NCI-H1417 (cell line): ENCODE measurements around the gene CLCN3.
"Not testable (repeated sequence)": the region's sequence is repeated elsewhere in the genome, so short reads cannot be mapped to it uniquely, and the experiment has no call there.

Experiments used
- DNase-seq, 3 experiments: peaks; one replicate each; lab custom pipeline; 2025; lab: John Stamatoyannopoulos, UW

CLCN3 gene

GRCh38 chr4:169655401-169655800 is 35.0 kb downstream of the CLCN3 start:
- DNase-seq = no peak

GRCh38 chr4:169657470-169658107 is 37.2 kb downstream of the CLCN3 start:
- DNase-seq = no peak

GRCh38 chr4:169658196-169658595 is 37.8 kb downstream of the CLCN3 start:
- peak in 1 of 3 experiments; percentile 40 for DNase-seq

GRCh38 chr4:169658975-169659715 is 38.8 kb downstream of the CLCN3 start:
- peak in 1 of 3 experiments; percentile 53 for DNase-seq

- peak; percentile 48 to 96 (median 78) for DNase-seq
Measured at GRCh38 chr4:169659716-169660670, 39.6 kb downstream of the CLCN3 start.

- peak in 1 of 3 experiments; percentile 37 for DNase-seq
Measured at GRCh38 chr4:169660929-169661328, 40.6 kb downstream of the CLCN3 start.

GRCh38 chr4:169661761-169662160 is 41.4 kb downstream of the CLCN3 start:
- peak in 1 of 3 experiments; percentile 38 for DNase-seq

- peak in 1 of 3 experiments; percentile 38 for DNase-seq
Measured at GRCh38 chr4:169662206-169662605, 41.8 kb downstream of the CLCN3 start.

GRCh38 chr4:169663402-169663801 is 43.0 kb downstream of the CLCN3 start:
- no peak for DNase-seq

- DNase-seq = no peak
Measured at GRCh38 chr4:169663831-169664230, 43.5 kb downstream of the CLCN3 start.

- DNase-seq = no peak
Measured at GRCh38 chr4:169664615-169665014, 44.2 kb downstream of the CLCN3 start.

GRCh38 chr4:169665046-169665737 is 44.8 kb downstream of the CLCN3 start:
- DNase-seq = no peak

- no peak for DNase-seq
Measured at GRCh38 chr4:169668069-169668721, 47.8 kb downstream of the CLCN3 start.

GRCh38 chr4:169675825-169676224 is 55.4 kb downstream of the CLCN3 start:
- DNase-seq = no peak

GRCh38 chr4:169677150-169677748 is 56.9 kb downstream of the CLCN3 start:
- peak in 2 of 3 experiments; percentile 17 to 68 for DNase-seq

- DNase-seq = not testable (repeated sequence)
Measured at GRCh38 chr4:169678486-169678885, 58.1 kb downstream of the CLCN3 start.

- DNase-seq = not testable (repeated sequence)
Measured at GRCh38 chr4:169678951-169679591, 58.7 kb downstream of the CLCN3 start.

GRCh38 chr4:169682372-169683047 is 62.1 kb downstream of the CLCN3 start:
- no peak for DNase-seq

- DNase-seq = peak in 1 of 3 experiments; percentile 3
Measured at GRCh38 chr4:169689681-169690080, 69.3 kb downstream of the CLCN3 start.

GRCh38 chr4:169690787-169691186 is 70.4 kb downstream of the CLCN3 start:
- no peak for DNase-seq
